Gastroesophageal sphincter (tissue), 4 donors: ENCODE measurements around the gene ARMC8. TPM values are rescaled to one million over a fixed set of nuclear protein-coding genes. Genes with fewer than 3 reads are reported as not detected.

Source experiments
- ATAC-seq: fragments of 150-250 bp; one replicate; pipeline ENCODE4 v1.9.1; 2016; ENCODE audit warnings: mild to moderate bottlenecking, moderate library complexity
- H3K27ac ChIP-seq, 4 donors: fragments of 200-600 bp; sonication (generic) in 3 of 4; 1 replicate in 3 of 4; 2 replicates in 1 of 4; pipeline ENCODE4 v1.5.1; 2016 to 2019
- H3K27me3 ChIP-seq: fragments of 200-600 bp; sonication (generic); one replicate; pipeline ENCODE4 v1.5.1; 2019
- H3K36me3 ChIP-seq, 2 donors: fragments of 200-600 bp; sonication (generic); one replicate each; pipeline ENCODE4 v1.5.1; 2019; ENCODE audit warnings: control low read depth in 1 of 2
- H3K4me1 ChIP-seq, 3 donors: fragments of 200-600 bp; sonication (generic); 1 replicate in 2 of 3; 2 replicates in 1 of 3; pipeline ENCODE4 v1.5.1; 2016 to 2019; ENCODE audit warnings: control low read depth in 2 of 3
- H3K4me3 ChIP-seq, 2 donors: fragments of 200-600 bp; sonication (generic); one replicate each; pipeline ENCODE4 v1.5.1; 2019; ENCODE audit warnings: mild to moderate bottlenecking in 1 of 2, moderate library complexity in 1 of 2
- H3K9me3 ChIP-seq, 3 donors: fragments of 200-600 bp; sonication (generic); one replicate each; pipeline ENCODE4 v1.5.1; 2017 to 2019; ENCODE audit warnings: control low read depth in 2 of 3
- EP300 ChIP-seq: sonication (generic); formaldehyde crosslinking; IDR thresholded peaks from one replicate; pipeline ENCODE4 v1.6.1; 2017; ENCODE audit warnings: antibody characterized with exemption, mild to moderate bottlenecking
- POLR2A ChIP-seq, 2 donors: fragments of 450-650 bp; IDR thresholded peaks; one replicate each; pipeline ENCODE4 v1.6.1; 2017; ENCODE audit warnings: antibody characterized with exemption in 2 of 2, mild to moderate bottlenecking in 2 of 2, moderate library complexity in 1 of 2
- POLR2AphosphoS5 ChIP-seq: sonication (generic); formaldehyde crosslinking; IDR thresholded peaks from one replicate; pipeline ENCODE4 v1.6.1; 2017; ENCODE audit warnings: antibody characterized with exemption
- WGBS, 2 donors: methylation state at CpG; one replicate each; pipeline ENCODE4 v1.1.5; 2018; ENCODE audit warnings: low coverage in 1 of 2; 5-methylcytosine and 5-hydroxymethylcytosine counted together
- total RNA-seq, 4 donors: library from RNA; depleted of rRNA; stranded (reverse); fragments of >200 nt; gene quantifications; one replicate each; pipeline ENCODE4 v1.1.0, GENCODE V29; 2016
- TF ChIP-seq, protein P1 (sequence below), 4 experiments: fragments of 200-600 bp in 2 of 4; fragments of 450-650 bp in 2 of 4; sonication (generic) in 1 of 4; IDR thresholded peaks; one replicate each; pipeline ENCODE4 v1.5.1; 2017 to 2019; ENCODE audit warnings: antibody characterized with exemption in 4 of 4, mild to moderate bottlenecking in 2 of 4, moderate library complexity in 2 of 4

ARMC8 gene
- total RNA-seq, 4 donors from 2014 or later, result 76.0 to 102 (median 91.6) TPM

DNA sequence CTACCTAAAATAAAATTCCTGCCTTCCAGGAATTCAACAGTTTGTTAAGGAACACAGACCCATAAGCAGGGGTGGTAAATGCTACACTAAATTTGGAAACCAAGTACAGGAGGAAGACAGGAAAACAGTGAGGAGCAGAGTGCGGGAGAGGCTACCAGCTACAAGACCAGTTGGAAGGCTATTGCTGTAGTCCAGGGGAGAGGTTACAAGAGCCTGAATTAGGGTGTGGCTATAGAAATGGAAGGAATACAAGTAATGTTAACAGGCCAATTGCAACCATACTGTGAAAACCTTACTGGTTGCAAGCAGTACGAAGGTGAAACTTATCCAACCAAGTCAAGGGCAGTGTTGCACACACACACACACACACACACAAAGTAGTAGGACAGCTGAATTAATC is 880 bp upstream of the ARMC8 start:
- no peak for ATAC-seq
- H3K4me3 ChIP-seq, result peak overlapping the region in 1 of 2 donors; percentile 95
- no peaks in the 10 kb centered on the region for H3K27me3 ChIP-seq
- peak overlapping the region in 3 of 4 donors; percentile 95 to 99 (median 98) for H3K27ac ChIP-seq
- no peak for TF ChIP-seq POLR2A (IDR thresholded peaks at IDR 0.05)
- TF ChIP-seq, protein P1, sequence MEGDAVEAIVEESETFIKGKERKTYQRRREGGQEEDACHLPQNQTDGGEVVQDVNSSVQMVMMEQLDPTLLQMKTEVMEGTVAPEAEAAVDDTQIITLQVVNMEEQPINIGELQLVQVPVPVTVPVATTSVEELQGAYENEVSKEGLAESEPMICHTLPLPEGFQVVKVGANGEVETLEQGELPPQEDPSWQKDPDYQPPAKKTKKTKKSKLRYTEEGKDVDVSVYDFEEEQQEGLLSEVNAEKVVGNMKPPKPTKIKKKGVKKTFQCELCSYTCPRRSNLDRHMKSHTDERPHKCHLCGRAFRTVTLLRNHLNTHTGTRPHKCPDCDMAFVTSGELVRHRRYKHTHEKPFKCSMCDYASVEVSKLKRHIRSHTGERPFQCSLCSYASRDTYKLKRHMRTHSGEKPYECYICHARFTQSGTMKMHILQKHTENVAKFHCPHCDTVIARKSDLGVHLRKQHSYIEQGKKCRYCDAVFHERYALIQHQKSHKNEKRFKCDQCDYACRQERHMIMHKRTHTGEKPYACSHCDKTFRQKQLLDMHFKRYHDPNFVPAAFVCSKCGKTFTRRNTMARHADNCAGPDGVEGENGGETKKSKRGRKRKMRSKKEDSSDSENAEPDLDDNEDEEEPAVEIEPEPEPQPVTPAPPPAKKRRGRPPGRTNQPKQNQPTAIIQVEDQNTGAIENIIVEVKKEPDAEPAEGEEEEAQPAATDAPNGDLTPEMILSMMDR (IDR thresholded peaks at IDR 0.05), result no peak
- no peak for TF ChIP-seq EP300
- no peak for TF ChIP-seq POLR2AphosphoS5
- H3K9me3 ChIP-seq, result no peaks in the 10 kb centered on the region
- peaks cover 7 to 35% (median 12%) of the 10 kb centered on the region in 3 donors for H3K4me1 ChIP-seq
- 84 to 88% methylated on average over 2 of the region's 2 CpGs for WGBS, 2 donors
- H3K36me3 ChIP-seq, result peaks cover 0 to 4% of the 10 kb centered on the region in 2 donors

DNA sequence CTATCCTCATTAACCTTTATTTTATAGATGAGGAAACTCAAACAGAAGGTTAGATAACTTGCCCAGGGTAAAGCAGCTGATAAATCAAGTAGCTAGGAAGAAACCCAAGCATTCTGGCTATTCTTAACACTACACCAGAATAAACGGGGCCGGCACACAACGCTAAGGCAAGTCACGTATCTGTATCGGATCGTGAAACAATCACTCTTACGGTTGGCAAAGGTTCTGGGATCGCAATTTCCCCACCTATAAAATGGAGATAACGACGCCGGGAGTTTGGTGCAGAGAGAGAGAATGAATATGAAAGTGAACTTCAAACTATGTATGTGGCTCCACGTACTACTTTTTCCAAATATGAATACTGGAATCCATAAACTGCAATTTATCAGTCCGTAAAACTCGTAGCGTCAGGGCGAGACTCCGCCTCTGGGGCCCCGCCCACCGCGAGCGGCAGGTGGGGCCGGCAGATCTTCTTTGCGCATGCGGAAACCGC is 252 bp upstream of the ARMC8 start:
- 0 to 1% methylated on average over 23 of the region's 25 CpGs for WGBS, 2 donors
- H3K36me3 ChIP-seq, result peaks cover 0 to 4% of the 10 kb centered on the region in 2 donors
- peak overlapping the region; percentile 95 to 99 (median 98) for H3K27ac ChIP-seq
- peak; percentile 95 for ATAC-seq
- no peaks in the 10 kb centered on the region for H3K27me3 ChIP-seq
- peak overlapping the region; percentile 95 for H3K4me3 ChIP-seq
- no peak for TF ChIP-seq POLR2AphosphoS5
- no peak for TF ChIP-seq EP300
- no peak for TF ChIP-seq POLR2A (IDR thresholded peaks at IDR 0.05)
- TF ChIP-seq, protein P1 (IDR thresholded peaks at IDR 0.05), result no peak
- no peaks in the 10 kb centered on the region for H3K9me3 ChIP-seq
- peaks cover 7 to 42% (median 12%) of the 10 kb centered on the region in 3 donors for H3K4me1 ChIP-seq

DNA sequence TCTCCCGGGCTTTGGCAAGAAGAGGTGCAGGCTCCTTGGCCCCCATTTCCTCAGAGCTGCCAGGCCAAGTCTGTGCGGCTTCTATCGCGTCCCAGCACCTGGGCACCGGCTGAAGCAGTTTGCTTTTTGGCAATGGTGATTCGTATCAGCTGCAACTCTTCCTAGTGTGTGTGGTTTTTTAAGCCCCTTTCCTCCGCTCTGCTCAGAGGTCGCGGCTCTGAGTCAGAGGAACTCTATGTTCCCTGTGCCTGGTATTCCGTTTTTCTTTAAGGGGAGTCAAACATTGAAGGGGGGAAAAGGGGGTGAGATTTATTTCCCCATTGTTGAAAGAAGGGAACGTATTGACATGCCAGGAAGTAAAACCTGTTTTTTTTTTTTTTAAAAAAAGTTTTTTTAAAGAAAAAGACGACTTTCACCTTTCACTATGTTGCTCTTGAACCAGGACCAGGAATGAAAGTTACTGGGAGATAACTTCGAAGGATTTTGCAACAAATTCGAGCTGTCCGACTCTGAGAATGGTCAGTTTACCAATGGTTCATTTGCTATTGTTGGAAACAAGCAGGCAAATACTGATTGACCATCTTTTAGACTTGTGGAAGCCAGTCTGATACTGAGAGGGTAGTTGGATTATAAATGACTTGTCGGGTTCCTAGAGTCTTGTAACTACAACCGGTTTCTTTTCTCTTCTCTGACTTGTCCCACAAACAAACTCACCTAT is 1.1 kb downstream of the ARMC8 start:
- Histone ChIP-seq H3K4me3 (peak overlapping the region; percentile 95), H3K36me3 (peaks cover 0 to 12% of the 10 kb centered on the region in 2 donors), H3K27ac (peak overlapping the region; percentile 95 to 99 (median 98)), H3K9me3 (no peaks in the 10 kb centered on the region), H3K27me3 (no peaks in the 10 kb centered on the region), H3K4me1 (peaks cover 7 to 53% (median 12%) of the 10 kb centered on the region in 3 donors)
- 5 to 13% methylated on average over 4 to 10 of the region's 17 CpGs for WGBS, 2 donors
- peak in 1 of 2 donors; percentile 37 for TF ChIP-seq POLR2A (IDR thresholded peaks at IDR 0.05)
- TF ChIP-seq EP300, result no peak
- peak; percentile 96 for TF ChIP-seq POLR2AphosphoS5
- peak; percentile 72 for ATAC-seq

DNA sequence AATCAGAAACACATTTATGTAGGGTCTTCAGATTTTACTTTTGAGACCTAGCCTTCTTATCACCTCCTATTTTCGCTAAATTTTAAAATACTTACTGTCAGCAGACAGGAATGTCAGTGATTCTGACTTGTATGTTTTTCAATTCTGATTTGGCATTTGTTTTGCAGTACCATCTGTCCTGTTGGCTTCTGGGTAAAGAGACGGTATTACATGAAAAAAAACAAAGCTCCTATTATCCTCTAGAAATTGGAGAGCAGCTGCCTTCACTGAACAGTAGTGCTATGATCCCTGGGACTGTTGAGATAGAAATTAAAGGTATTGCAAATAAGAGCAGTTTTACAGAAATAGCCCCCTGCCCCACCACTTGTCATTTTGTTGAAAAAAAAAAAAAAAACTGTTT is 8.4 kb downstream of the ARMC8 start:
- peaks cover 0 to 78% (median under 1%) of the 10 kb centered on the region in 3 donors for H3K4me1 ChIP-seq
- peaks cover 0 to 16% of the 10 kb centered on the region in 2 donors for H3K36me3 ChIP-seq
- ATAC-seq, result no peak
- WGBS, 2 donors, result 29 to 44% methylated on average over 2 of the region's 2 CpGs
- H3K9me3 ChIP-seq, result no peaks in the 10 kb centered on the region
- TF ChIP-seq, protein P1 (IDR thresholded peaks at IDR 0.05), result no peak
- TF ChIP-seq EP300, result no peak
- no peak for TF ChIP-seq POLR2A (IDR thresholded peaks at IDR 0.05)
- no peak for TF ChIP-seq POLR2AphosphoS5
- H3K4me3 ChIP-seq, result no peak overlapping the region
- H3K27me3 ChIP-seq, result no peaks in the 10 kb centered on the region
- no peak overlapping the region for H3K27ac ChIP-seq

DNA sequence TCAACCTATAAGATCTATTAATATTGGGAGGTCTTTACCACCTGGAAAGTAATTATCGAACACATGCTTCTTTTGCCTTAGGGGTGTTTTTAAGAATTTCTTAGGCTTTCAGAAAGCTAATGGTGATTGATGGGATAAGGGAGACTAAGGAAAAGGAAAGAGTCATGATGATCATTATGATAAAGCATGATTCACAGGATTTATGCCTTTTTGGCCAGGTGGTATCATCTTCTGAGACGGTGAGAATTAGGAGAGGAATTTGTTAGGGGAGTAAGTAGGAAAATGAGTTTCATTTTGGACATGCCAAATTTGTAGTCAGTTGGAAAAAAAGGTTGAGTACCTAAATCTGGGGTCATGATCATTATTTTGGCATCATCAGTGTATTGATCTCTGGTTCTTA is 8.9 kb downstream of the ARMC8 start:
- Histone ChIP-seq H3K36me3 (peaks cover 0 to 14% of the 10 kb centered on the region in 2 donors), H3K27me3 (no peaks in the 10 kb centered on the region), H3K9me3 (no peaks in the 10 kb centered on the region), H3K4me3 (no peak overlapping the region), H3K27ac (no peak overlapping the region), H3K4me1 (peaks cover 0 to 74% (median 0%) of the 10 kb centered on the region in 3 donors)
- TF ChIP-seq, protein P1 (IDR thresholded peaks at IDR 0.05), result no peak
- no peak for TF ChIP-seq POLR2AphosphoS5
- no peak for TF ChIP-seq POLR2A (IDR thresholded peaks at IDR 0.05)
- TF ChIP-seq EP300, result no peak
- WGBS, 2 donors, result 85 to 92% methylated on average over 2 of the region's 2 CpGs
- ATAC-seq, result no peak
